Measurements from ENCODE around the gene TNRC6C. TPM values are rescaled to one million over a fixed set of nuclear protein-coding genes. Genes with fewer than 3 reads are reported as not detected.

Gene TNRC6C
- polyA plus RNA-seq, 1 donor (not counting 4 experiments of a cell fraction or from before 2014, with no cell fraction given), result 0.34 TPM

DNA sequence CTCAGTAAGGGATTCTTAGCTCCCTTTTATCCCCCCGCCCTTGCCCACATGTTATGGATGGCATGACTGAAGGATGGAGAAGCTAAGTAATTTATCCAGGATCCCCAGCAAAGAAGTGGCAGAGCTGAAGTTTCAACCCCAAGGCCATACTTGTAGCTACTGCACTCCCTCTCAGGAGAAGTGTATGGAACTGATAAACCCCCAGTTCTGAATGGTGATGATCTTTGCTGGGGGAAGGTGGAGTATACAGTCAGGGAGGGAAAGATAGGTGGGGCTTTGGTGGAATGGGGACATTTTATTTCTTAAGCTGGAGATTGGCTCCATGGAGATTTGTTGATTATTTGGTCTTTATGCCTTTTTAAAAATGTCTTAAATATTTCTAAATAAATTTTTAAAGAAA, 58.3 kb downstream of the TNRC6C start:
- H3K36me3 ChIP-seq (ENCODE audit: control insufficient read depth in 2 of 2, extremely low read depth in 1 of 2, insufficient read depth in 2 of 2, low read length in 2 of 2), result no peaks in the 10 kb centered on the region
- no peaks in the 10 kb centered on the region for H3K9me1 ChIP-seq (ENCODE audit: control insufficient read depth, extremely low read depth, insufficient read depth, low read length)
- no peaks in the 10 kb centered on the region for H3K4me1 ChIP-seq (ENCODE audit: control insufficient read depth, extremely low read depth, insufficient read depth, low read length)
- no peak for FAIRE-seq
- no peaks in the 10 kb centered on the region for H3K9me3 ChIP-seq (ENCODE audit: control insufficient read depth, low read depth, low read length)
- dilution Hi-C loops (cut with MboI; ENCODE audit: extremely low pct_ligation_motif_present, low sequenced_read_pairs), result no loop called here
- H3K27ac ChIP-seq (ENCODE audit: control insufficient read depth, insufficient read depth, low read length), result no peak overlapping the region
- no peaks in the 10 kb centered on the region for H3K27me3 ChIP-seq (ENCODE audit: control insufficient read depth, extremely low read depth, insufficient read depth, low read length)
- H4K20me1 ChIP-seq (ENCODE audit: control insufficient read depth, extremely low read depth, insufficient read depth, low read length), result no peaks in the 10 kb centered on the region
- H3K4me3 ChIP-seq (ENCODE audit: control insufficient read depth in 2 of 3, extremely low read depth in 1 of 3, insufficient read depth in 2 of 3, low read depth in 1 of 3, low read length in 3 of 3), result no peak overlapping the region
- no peak overlapping the region for H3K4me2 ChIP-seq (ENCODE audit: control insufficient read depth, extremely low read depth, insufficient read depth, low read depth, low read length)
- H2AFZ ChIP-seq (ENCODE audit: control insufficient read depth, low read length), result no peak overlapping the region
- no peak for TF ChIP-seq EZH2 (IDR thresholded peaks at IDR 0.05; ENCODE audit: low read length)
- TF ChIP-seq, protein P1, sequence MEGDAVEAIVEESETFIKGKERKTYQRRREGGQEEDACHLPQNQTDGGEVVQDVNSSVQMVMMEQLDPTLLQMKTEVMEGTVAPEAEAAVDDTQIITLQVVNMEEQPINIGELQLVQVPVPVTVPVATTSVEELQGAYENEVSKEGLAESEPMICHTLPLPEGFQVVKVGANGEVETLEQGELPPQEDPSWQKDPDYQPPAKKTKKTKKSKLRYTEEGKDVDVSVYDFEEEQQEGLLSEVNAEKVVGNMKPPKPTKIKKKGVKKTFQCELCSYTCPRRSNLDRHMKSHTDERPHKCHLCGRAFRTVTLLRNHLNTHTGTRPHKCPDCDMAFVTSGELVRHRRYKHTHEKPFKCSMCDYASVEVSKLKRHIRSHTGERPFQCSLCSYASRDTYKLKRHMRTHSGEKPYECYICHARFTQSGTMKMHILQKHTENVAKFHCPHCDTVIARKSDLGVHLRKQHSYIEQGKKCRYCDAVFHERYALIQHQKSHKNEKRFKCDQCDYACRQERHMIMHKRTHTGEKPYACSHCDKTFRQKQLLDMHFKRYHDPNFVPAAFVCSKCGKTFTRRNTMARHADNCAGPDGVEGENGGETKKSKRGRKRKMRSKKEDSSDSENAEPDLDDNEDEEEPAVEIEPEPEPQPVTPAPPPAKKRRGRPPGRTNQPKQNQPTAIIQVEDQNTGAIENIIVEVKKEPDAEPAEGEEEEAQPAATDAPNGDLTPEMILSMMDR (optimal IDR thresholded peaks at IDR 0.05 in 1 of 3, IDR thresholded peaks at IDR 0.05 in 1 of 3, conservative IDR thresholded peaks at IDR 0.05 in 1 of 3; ENCODE audit: extremely low read depth in 1 of 3, insufficient read depth in 2 of 3, low read length in 3 of 3), result no peak
- DNase-seq (ENCODE audit: low read depth, low spot score), result no peak
- no peak overlapping the region for H3K9ac ChIP-seq (ENCODE audit: control insufficient read depth, extremely low read depth, insufficient read depth, low read length)
- H3K79me2 ChIP-seq (ENCODE audit: control insufficient read depth, insufficient read depth, low read length), result no peaks in the 10 kb centered on the region

GRCh38 chr17:78019367-78019975, 61.0 kb downstream of the TNRC6C start:
- Histone ChIP-seq H3K9me1 (ENCODE audit: control insufficient read depth, extremely low read depth, insufficient read depth, low read length) (no peaks in the 10 kb centered on the region), H3K27ac (ENCODE audit: control insufficient read depth, insufficient read depth, low read length) (no peak overlapping the region), H2AFZ (ENCODE audit: control insufficient read depth, low read length) (no peak overlapping the region), H3K4me2 (ENCODE audit: control insufficient read depth, extremely low read depth, insufficient read depth, low read depth, low read length) (no peak overlapping the region), H3K4me3 (ENCODE audit: control insufficient read depth in 2 of 3, extremely low read depth in 1 of 3, insufficient read depth in 2 of 3, low read depth in 1 of 3, low read length in 3 of 3) (no peak overlapping the region), H3K9me3 (ENCODE audit: control insufficient read depth, low read depth, low read length) (no peaks in the 10 kb centered on the region), H3K36me3 (ENCODE audit: control insufficient read depth in 2 of 2, extremely low read depth in 1 of 2, insufficient read depth in 2 of 2, low read length in 2 of 2) (no peaks in the 10 kb centered on the region), H3K9ac (ENCODE audit: control insufficient read depth, extremely low read depth, insufficient read depth, low read length) (no peak overlapping the region), H3K27me3 (ENCODE audit: control insufficient read depth, extremely low read depth, insufficient read depth, low read length) (no peaks in the 10 kb centered on the region), H4K20me1 (ENCODE audit: control insufficient read depth, extremely low read depth, insufficient read depth, low read length) (no peaks in the 10 kb centered on the region), H3K79me2 (ENCODE audit: control insufficient read depth, insufficient read depth, low read length) (no peaks in the 10 kb centered on the region), H3K4me1 (ENCODE audit: control insufficient read depth, extremely low read depth, insufficient read depth, low read length) (no peaks in the 10 kb centered on the region)
- FAIRE-seq, result no peak
- no peak for TF ChIP-seq EZH2 (IDR thresholded peaks at IDR 0.05; ENCODE audit: low read length)
- TF ChIP-seq, protein P1 (optimal IDR thresholded peaks at IDR 0.05 in 1 of 3, IDR thresholded peaks at IDR 0.05 in 1 of 3, conservative IDR thresholded peaks at IDR 0.05 in 1 of 3; ENCODE audit: extremely low read depth in 1 of 3, insufficient read depth in 2 of 3, low read length in 3 of 3), result peak in 2 of 3 experiments; percentile 29 to 33
- dilution Hi-C loops (cut with MboI; ENCODE audit: extremely low pct_ligation_motif_present, low sequenced_read_pairs), result no loop called here
- DNase-seq (ENCODE audit: low read depth, low spot score), result no peak

Measured in keratinocyte (primary cell).